Prostate gland (tissue), 2 donors: ENCODE measurements around the gene KLHL1. TPM values are rescaled to one million over a fixed set of nuclear protein-coding genes. Genes with fewer than 3 reads are reported as not detected.

ENCODE experiments used
- DNase-seq: peaks from one replicate; pipeline ENCODE4 v3.0.0-alpha.2; 2019; ENCODE audit warnings: low spot score
- H3K27ac ChIP-seq, 2 donors: fragments of 200-600 bp; sonication (generic); 2 replicates each; pipeline ENCODE4 v1.5.1; 2017 to 2019
- H3K27me3 ChIP-seq: fragments of 200-600 bp; sonication (generic); replicated peaks from 2 replicates; pipeline ENCODE4 v1.5.1; 2019; ENCODE audit not compliant: insufficient read depth
- H3K36me3 ChIP-seq, 2 donors: fragments of 200-600 bp; sonication (generic); 1 replicate in 1 of 2; 2 replicates in 1 of 2; pipeline versions ENCODE4 v1.5.1 to v1.8.1; 2017 to 2019
- H3K4me1 ChIP-seq: fragments of 200-600 bp; sonication (generic); replicated peaks from 2 replicates; pipeline ENCODE4 v1.5.1; 2019
- H3K4me3 ChIP-seq, 2 donors: fragments of 200-600 bp; sonication (generic); 2 replicates each; pipeline ENCODE4 v1.5.1; 2017 to 2019
- H3K9me3 ChIP-seq: fragments of 200-600 bp; sonication (generic); 2 replicates; pipeline ENCODE4 v1.5.1; 2017
- CTCF ChIP-seq, 4 experiments: fragments of 200-600 bp in 2 of 4; fragments of 450-650 bp in 2 of 4; sonication (generic) in 2 of 4; IDR thresholded peaks; 1 replicate in 3 of 4; 2 replicates in 1 of 4; pipeline ENCODE4 v1.5.1; 2016 to 2019; ENCODE audit warnings: antibody characterized with exemption in 4 of 4, mild to moderate bottlenecking in 2 of 4, moderate library complexity in 2 of 4
- POLR2A ChIP-seq: fragments of 450-650 bp; IDR thresholded peaks from one replicate; pipeline ENCODE4 v1.6.1; 2016; ENCODE audit warnings: antibody characterized with exemption, mild to moderate bottlenecking
- POLR2AphosphoS5 ChIP-seq: sonication (generic); formaldehyde crosslinking; IDR thresholded peaks from one replicate; pipeline ENCODE4 v1.6.1; 2017; ENCODE audit warnings: antibody characterized with exemption
- WGBS: methylation state at CpG from one replicate; pipeline ENCODE4 v1.1.5; 2018; 5-methylcytosine and 5-hydroxymethylcytosine counted together
- intact Hi-C: fragments of 100-400 bp; cut with DNase I; formaldehyde crosslinking; loops from one replicate; pipeline ENCODE4 v1.14.2; 2022
- total RNA-seq, 2 donors: library from RNA; depleted of rRNA; stranded (reverse); fragments of >200 nt; gene quantifications; one replicate each; pipeline ENCODE4 v1.1.0, GENCODE V29; 2016

The KLHL1 gene
- total RNA-seq, 2 donors from 2014 or later, result 0.28 TPM; not detected in 1

GRCh38 chr13:69997061-69997460 is 111.2 kb downstream of the KLHL1 start:
- TF ChIP-seq POLR2A, result no peak
- no peak for TF ChIP-seq CTCF (IDR thresholded peaks at IDR 0.05)
- TF ChIP-seq POLR2AphosphoS5, result no peak
- intact Hi-C loops, result no loop called here
- no peaks in the 10 kb centered on the region for H3K9me3 ChIP-seq
- DNase-seq, result no peak
- H3K4me1 ChIP-seq, result no peaks in the 10 kb centered on the region
- no peak overlapping the region for H3K4me3 ChIP-seq
- no peaks in the 10 kb centered on the region for H3K36me3 ChIP-seq
- 92% methylated on average over 4 of the region's 4 CpGs for WGBS
- no peak overlapping the region for H3K27ac ChIP-seq
- no peaks in the 10 kb centered on the region for H3K27me3 ChIP-seq

GRCh38 chr13:69980799-69981198 is 127.5 kb downstream of the KLHL1 start:
- intact Hi-C loops, result no loop called here
- no peak for DNase-seq
- Histone ChIP-seq H3K36me3 (no peaks in the 10 kb centered on the region), H3K4me1 (no peaks in the 10 kb centered on the region), H3K27ac (no peak overlapping the region), H3K9me3 (no peaks in the 10 kb centered on the region), H3K4me3 (no peak overlapping the region), H3K27me3 (no peaks in the 10 kb centered on the region)
- no peak for TF ChIP-seq POLR2AphosphoS5
- no peak for TF ChIP-seq CTCF (IDR thresholded peaks at IDR 0.05)
- no peak for TF ChIP-seq POLR2A

- DNase-seq, result no peak
- 62% methylated on average over 2 of the region's 2 CpGs for WGBS
- Histone ChIP-seq H3K4me3 (no peak overlapping the region), H3K27me3 (no peaks in the 10 kb centered on the region), H3K27ac (no peak overlapping the region), H3K9me3 (no peaks in the 10 kb centered on the region), H3K4me1 (no peaks in the 10 kb centered on the region), H3K36me3 (no peaks in the 10 kb centered on the region)
- TF ChIP-seq CTCF (IDR thresholded peaks at IDR 0.05) (no peak), POLR2AphosphoS5 (no peak), POLR2A (no peak)
- intact Hi-C loops, result no loop called here
These were observed 132.8 kb downstream of the KLHL1 start for GRCh38 chr13:69975496-69975895.

- no peak for DNase-seq
- intact Hi-C loops, result no loop called here
- H3K36me3 ChIP-seq, result no peaks in the 10 kb centered on the region
- H3K27me3 ChIP-seq, result no peaks in the 10 kb centered on the region
- H3K27ac ChIP-seq, result no peak overlapping the region
- H3K4me3 ChIP-seq, result no peak overlapping the region
- 41% methylated on average over 2 of the region's 2 CpGs for WGBS
- no peaks in the 10 kb centered on the region for H3K4me1 ChIP-seq
- H3K9me3 ChIP-seq, result no peaks in the 10 kb centered on the region
- TF ChIP-seq CTCF (IDR thresholded peaks at IDR 0.05), result no peak
- no peak for TF ChIP-seq POLR2AphosphoS5
- no peak for TF ChIP-seq POLR2A
These were observed 137.7 kb downstream of the KLHL1 start for GRCh38 chr13:69970520-69970919.

- Histone ChIP-seq H3K27me3 (no peaks in the 10 kb centered on the region), H3K36me3 (no peaks in the 10 kb centered on the region), H3K27ac (no peak overlapping the region), H3K9me3 (no peaks in the 10 kb centered on the region), H3K4me3 (no peak overlapping the region), H3K4me1 (no peaks in the 10 kb centered on the region)
- 27% methylated on average over 2 of the region's 2 CpGs for WGBS
- no peak for DNase-seq
- TF ChIP-seq POLR2AphosphoS5 (no peak), POLR2A (no peak), CTCF (IDR thresholded peaks at IDR 0.05) (no peak)
- intact Hi-C loops, result no loop called here
These were observed 149.2 kb downstream of the KLHL1 start for GRCh38 chr13:69959046-69959445.
